LNCaP clone FGC (cell line): Measurements from ENCODE around the gene CFAP99.

Source experiments
- DNase-seq: peaks from one replicate; pipeline ENCODE4 v3.0.0-alpha.2; 2011; ENCODE audit warnings: low read depth
- H3K4me3 ChIP-seq: 2 replicates; pipeline ENCODE4 v1.5.1; 2011; ENCODE audit warnings: mild to moderate bottlenecking, low read depth, low read length, control low read depth
- CTCF ChIP-seq: IDR thresholded peaks from 2 replicates; pipeline ENCODE4 v1.5.1; 2012; ENCODE audit warnings: mild to moderate bottlenecking; ENCODE audit not compliant: control insufficient read depth, insufficient read depth; ENCODE audit errors: extremely low read depth

The CFAP99 gene

GRCh38 chr4:2436761-2437474 is 18.2 kb downstream of the CFAP99 start:
- no peak for DNase-seq
- no peak for TF ChIP-seq CTCF
- no peak overlapping the region for H3K4me3 ChIP-seq

- no peak overlapping the region for H3K4me3 ChIP-seq
- DNase-seq = no peak
- no peak for TF ChIP-seq CTCF
Observed at GRCh38 chr4:2437475-2438215, 18.9 kb downstream of the CFAP99 start.

GRCh38 chr4:2438822-2439718 is 20.3 kb downstream of the CFAP99 start:
- no peak for DNase-seq
- no peak for TF ChIP-seq CTCF

GRCh38 chr4:2441393-2442174 is 22.8 kb downstream of the CFAP99 start:
- no peak overlapping the region for H3K4me3 ChIP-seq
- peak; percentile 23 for DNase-seq
- TF ChIP-seq CTCF = peak; percentile 67

More at GRCh38 chr4:2438822-2439718, 20.3 kb downstream of the CFAP99 start:
- no peak overlapping the region for H3K4me3 ChIP-seq

GRCh38 chr4:2442175-2442993 is 23.6 kb downstream of the CFAP99 start:
- H3K4me3 ChIP-seq = no peak overlapping the region
- TF ChIP-seq CTCF = no peak
- no peak for DNase-seq
